Heart right ventricle (tissue), 16 donors: ENCODE data around the gene DAGLB. TPM values are rescaled to one million over a fixed set of nuclear protein-coding genes. Genes with fewer than 3 reads are reported as not detected.

Experiments used
- ATAC-seq, 8 donors: fragments of 200-7000 bp; cut with Tn5 transposase; one replicate each; pipeline ENCODE4 v1.9.1; 2020; ENCODE audit warnings: mild to moderate bottlenecking in 8 of 8, moderate library complexity in 8 of 8, moderate number of reproducible peaks in 1 of 8
- DNase-seq, 2 donors: peaks; one replicate each; pipeline ENCODE4 v3.0.0-alpha.2; 2020
- H3K27ac ChIP-seq, 10 donors: fragments of 200-600 bp; sonication (generic) in 2 of 10; one replicate each; pipeline versions ENCODE4 v1.5.0 to v1.8.0; 2020 to 2022; ENCODE audit warnings: mild to moderate bottlenecking in 3 of 10
- H3K27me3 ChIP-seq, 7 donors: fragments of 200-600 bp; one replicate each; pipeline ENCODE4 v1.8.0; 2021 to 2022; ENCODE audit warnings: mild to moderate bottlenecking in 2 of 7
- H3K36me3 ChIP-seq, 9 donors: fragments of 200-600 bp; sonication (generic) in 1 of 9; one replicate each; pipeline versions ENCODE4 v1.5.0 to v1.8.0; 2020 to 2022; ENCODE audit warnings: mild to moderate bottlenecking in 2 of 9
- H3K4me1 ChIP-seq, 9 donors: fragments of 200-600 bp; sonication (generic) in 1 of 9; one replicate each; pipeline versions ENCODE4 v1.5.0 to v1.8.0; 2020 to 2022; ENCODE audit warnings: mild to moderate bottlenecking in 4 of 9
- H3K4me3 ChIP-seq, 10 donors: fragments of 200-600 bp; sonication (generic) in 2 of 10; one replicate each; pipeline versions ENCODE4 v1.5.0 to v1.8.0; 2020 to 2022; ENCODE audit warnings: mild to moderate bottlenecking in 7 of 10, moderate library complexity in 2 of 10
- H3K9me3 ChIP-seq, 11 donors: fragments of 200-600 bp in 10 of 11; sonication (generic) in 2 of 11; one replicate each; pipeline versions ENCODE4 v1.5.0 to v1.8.0; 2013 to 2022; ENCODE audit warnings: mild to moderate bottlenecking in 2 of 11, control low read depth in 1 of 11, moderate library complexity in 1 of 11
- WGBS, 2 donors: extraction: QIAGEN DNeasy Blood & Tissue Kit; methylation state at CpG; one replicate each; pipeline ENCODE4 v1.1.7; 2013; ENCODE audit warnings: inconsistent platforms in 1 of 2; 5-methylcytosine and 5-hydroxymethylcytosine counted together
- intact Hi-C, 10 donors: fragments of 100-400 bp; cut with DNase I; formaldehyde crosslinking; loops; one replicate each; pipeline versions ENCODE4 v1.11.1 to v1.14.2; 2022
- polyA plus RNA-seq, 2 donors: library from polyadenylated mRNA; stranded (reverse); fragments of 200-250 nt; gene quantifications; one replicate each; pipeline ENCODE4 v1.2.3, GENCODE V29; 2013
- total RNA-seq, 10 donors: library from RNA; stranded (reverse); fragmentation: NEBNext Ultra II Directional in 3 of 10; extraction: Animal tissue kit (Norgen Biotek cat#: 25700) in 3 of 10; gene quantifications; one replicate each; pipeline versions ENCODE4 v1.2.1 to v1.2.4, GENCODE V29; 2021 to 2023
- TF ChIP-seq, protein P1 (sequence below), 9 donors: fragments of 200-600 bp; sonication (generic) in 2 of 9; IDR thresholded peaks; one replicate each; pipeline versions ENCODE4 v1.5.0 to v1.8.0; 2021 to 2022; ENCODE audit warnings: antibody characterized with exemption in 9 of 9, mild to moderate bottlenecking in 5 of 9, moderate library complexity in 1 of 9
- donor health status: Arrhythmogenic right ventricular cardiomyopathy.
- donor health status: ischemic (EF 13 %, LVEDD 7.1; RV severe dilation, severe dysfunction).
- donor health status: healthy with polysubstance abuse.
- donor health status: DM: no; HTN: yes; CAD: no.
- donor health status: DM: no; HTN: no; CAD: no.
- donor health status: ischemic (EF 25% LVEDD 6.9; RV normal size, moderate dysfunction).
- donor health status: ischemic (EF 25% LVEDD 5.7; RV mildly dilated, moderate dysfunction).
- donor health status: healthy.
- donor health status: DM: yes; HTN: yes; CAD: no.
- donor health status: Ischemic cardiomyopathy.
- donor health status: ischemic (EF 35%, LVEDD 5.7; RV mildly dilated, moderate dysfunction).
- donor health status: nonischemic (EF 11% LVEDD 7.7; RV severe dilation, severe dysfunction).
- donor health status: DM: yes; HTN: yes; CAD: no.
- donor health status: PGD.
- donor health status: ischemic (EF 29% LVEDD 5.4; RV normal size, mild dysfunction).
- donor health status: nonischemic (EF 23%, LVEDD 6.1; RV moderate dilation, normal function).

Gene DAGLB
- total and polyA plus RNA-seq, 12 donors: 4.8 to 12.9 (median 6.3) TPM

GRCh38 chr7:6444516-6445269, 3.1 kb downstream of the DAGLB start:
- TF ChIP-seq, protein P1, sequence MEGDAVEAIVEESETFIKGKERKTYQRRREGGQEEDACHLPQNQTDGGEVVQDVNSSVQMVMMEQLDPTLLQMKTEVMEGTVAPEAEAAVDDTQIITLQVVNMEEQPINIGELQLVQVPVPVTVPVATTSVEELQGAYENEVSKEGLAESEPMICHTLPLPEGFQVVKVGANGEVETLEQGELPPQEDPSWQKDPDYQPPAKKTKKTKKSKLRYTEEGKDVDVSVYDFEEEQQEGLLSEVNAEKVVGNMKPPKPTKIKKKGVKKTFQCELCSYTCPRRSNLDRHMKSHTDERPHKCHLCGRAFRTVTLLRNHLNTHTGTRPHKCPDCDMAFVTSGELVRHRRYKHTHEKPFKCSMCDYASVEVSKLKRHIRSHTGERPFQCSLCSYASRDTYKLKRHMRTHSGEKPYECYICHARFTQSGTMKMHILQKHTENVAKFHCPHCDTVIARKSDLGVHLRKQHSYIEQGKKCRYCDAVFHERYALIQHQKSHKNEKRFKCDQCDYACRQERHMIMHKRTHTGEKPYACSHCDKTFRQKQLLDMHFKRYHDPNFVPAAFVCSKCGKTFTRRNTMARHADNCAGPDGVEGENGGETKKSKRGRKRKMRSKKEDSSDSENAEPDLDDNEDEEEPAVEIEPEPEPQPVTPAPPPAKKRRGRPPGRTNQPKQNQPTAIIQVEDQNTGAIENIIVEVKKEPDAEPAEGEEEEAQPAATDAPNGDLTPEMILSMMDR (IDR thresholded peaks at IDR 0.05): no peak
- no peak for ATAC-seq
- no peak overlapping the region for H3K4me3 ChIP-seq
- WGBS, 2 donors: 88 to 96% methylated on average over 13 of the region's 13 CpGs
- no peak overlapping the region for H3K27ac ChIP-seq
- peaks cover 0 to 48% (median 27%) of the 10 kb centered on the region in 9 donors for H3K36me3 ChIP-seq
- no peaks in the 10 kb centered on the region for H3K27me3 ChIP-seq
- no peak for DNase-seq
- no peaks in the 10 kb centered on the region for H3K9me3 ChIP-seq
- intact Hi-C loops: no loop called here
- peaks cover 2 to 52% (median 15%) of the 10 kb centered on the region in 9 donors for H3K4me1 ChIP-seq

- H3K4me1 ChIP-seq: peaks cover 2 to 54% (median 19%) of the 10 kb centered on the region in 9 donors
- peaks cover 0 to 48% (median 27%) of the 10 kb centered on the region in 9 donors for H3K36me3 ChIP-seq
- TF ChIP-seq, protein P1 (IDR thresholded peaks at IDR 0.05): no peak
- no peak for DNase-seq
- no peak overlapping the region for H3K27ac ChIP-seq
- no peak overlapping the region for H3K4me3 ChIP-seq
- no peak for ATAC-seq
- H3K9me3 ChIP-seq: no peaks in the 10 kb centered on the region
- intact Hi-C loops: no loop called here
- H3K27me3 ChIP-seq: no peaks in the 10 kb centered on the region
- 93% methylated on average over 5 of the region's 5 CpGs for WGBS, 2 donors
Observed at GRCh38 chr7:6443372-6443941, 4.3 kb downstream of the DAGLB start.

DNA sequence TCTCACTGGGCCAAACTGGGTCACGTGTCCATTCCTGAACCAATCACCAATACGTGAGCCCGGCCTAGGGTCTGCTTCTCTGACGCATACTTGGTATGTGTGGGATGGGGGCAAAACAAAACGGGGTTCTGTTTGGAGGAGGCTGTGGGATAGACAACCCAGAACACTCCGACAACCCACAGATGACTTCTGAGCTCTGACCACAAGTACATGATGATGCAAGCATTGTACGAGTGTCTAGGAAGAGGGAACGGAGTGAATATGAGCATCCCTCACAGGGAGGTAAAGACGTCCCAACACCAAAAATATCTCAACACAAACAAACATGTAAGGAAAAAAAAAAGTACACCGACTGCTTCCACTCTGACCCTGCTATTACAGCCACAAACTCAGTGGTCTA, 5.6 kb downstream of the DAGLB start:
- Histone ChIP-seq H3K27me3 (no peaks in the 10 kb centered on the region), H3K9me3 (no peaks in the 10 kb centered on the region), H3K4me1 (peaks cover 2 to 64% (median 32%) of the 10 kb centered on the region in 9 donors), H3K27ac (no peak overlapping the region), H3K36me3 (peaks cover 0 to 48% (median 27%) of the 10 kb centered on the region in 9 donors), H3K4me3 (no peak overlapping the region)
- TF ChIP-seq, protein P1 (IDR thresholded peaks at IDR 0.05): no peak
- intact Hi-C loops: no loop called here
- DNase-seq (no peak), ATAC-seq (no peak)
- 87 to 93% methylated on average over 10 of the region's 10 CpGs for WGBS, 2 donors

DNA sequence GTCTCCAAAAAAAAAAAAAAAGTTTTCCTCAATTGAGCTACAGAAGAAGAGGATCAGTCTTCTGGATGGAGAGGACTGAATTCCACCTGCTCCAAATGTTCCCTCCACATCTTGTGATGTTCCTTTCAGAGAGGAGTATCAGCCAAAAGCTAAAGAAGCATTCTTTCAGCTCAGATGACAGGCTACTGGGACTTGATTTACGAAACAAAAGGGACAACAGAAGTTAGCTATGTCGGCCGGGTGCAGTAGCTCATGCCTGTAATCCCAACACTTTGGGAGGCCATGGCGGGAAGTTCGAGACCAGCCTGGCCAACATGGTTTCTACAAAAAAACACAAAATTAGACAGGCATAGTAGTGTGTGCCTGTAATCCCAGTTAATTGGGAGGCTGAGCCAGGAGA, 7.4 kb downstream of the DAGLB start:
- Histone ChIP-seq H3K9me3 (no peaks in the 10 kb centered on the region), H3K27me3 (no peaks in the 10 kb centered on the region), H3K4me1 (peaks cover 0 to 71% (median 39%) of the 10 kb centered on the region in 9 donors), H3K4me3 (no peak overlapping the region), H3K27ac (no peak overlapping the region), H3K36me3 (peaks cover 0 to 41% (median 20%) of the 10 kb centered on the region in 9 donors)
- TF ChIP-seq, protein P1 (IDR thresholded peaks at IDR 0.05): no peak
- no peak for DNase-seq
- 94 to 98% methylated on average over 5 of the region's 5 CpGs for WGBS, 2 donors
- ATAC-seq: no peak
- intact Hi-C loops: no loop called here
